ENCODE data around the gene ACOX2. TPM values are rescaled to one million over a fixed set of nuclear protein-coding genes. Genes with fewer than 3 reads are reported as not detected.

ACOX2 gene
- total and polyA plus RNA-seq, 12 donors = 7.6 to 64.9 (median 34.9) TPM

GRCh38 chr3:58459160-58459559, 77.8 kb downstream of the ACOX2 start:
- no peak overlapping the region for H3K4me3 ChIP-seq
- WGBS, 2 donors = 86 to 87% methylated on average over 4 of the region's 4 CpGs
- intact Hi-C loops (cut with DNase I) = no loop called here
- no peak for TF ChIP-seq CTCF (IDR thresholded peaks at IDR 0.05)
- H3K27ac ChIP-seq = no peak overlapping the region
- peaks cover 0 to 15% (median 4%) of the 10 kb centered on the region in 9 donors for H3K4me1 ChIP-seq
- peaks cover 0 to 30% (median 10%) of the 10 kb centered on the region in 11 donors for H3K9me3 ChIP-seq
- no peaks in the 10 kb centered on the region for H3K27me3 ChIP-seq
- DNase-seq = no peak
- no peaks in the 10 kb centered on the region for H3K36me3 ChIP-seq
- no peak for ATAC-seq

Other genes with a start within 250 kb of the ACOX2 start
- gene RPP14, start 230.9 kb downstream of the ACOX2 start, total RNA-seq = 10 to 100 TPM; 19.9 to 34.4 (median 24.3) TPM
- gene RPP14, start 230.9 kb downstream of the ACOX2 start, polyA plus RNA-seq = 10 to 100 TPM; 12.5 to 23.2 TPM
- 10 to 100 TPM; 11.2 to 19.5 (median 13.1) TPM for gene HTD2, start 230.7 kb downstream of the ACOX2 start, total RNA-seq
- 1 to 10 TPM; 2.4 to 9.0 TPM for gene HTD2, start 230.7 kb downstream of the ACOX2 start, polyA plus RNA-seq
- gene PXK, start 204.3 kb downstream of the ACOX2 start, total RNA-seq = 10 to 100 TPM in 7 of 10 donors, 1 to 10 TPM in 3; 7.9 to 16.3 (median 11.7) TPM
- gene PXK, start 204.3 kb downstream of the ACOX2 start, polyA plus RNA-seq = 1 to 10 TPM; 5.6 to 7.9 TPM
- 100 to 1,000 TPM; 170 to 255 (median 217) TPM for gene PDHB, start 103.4 kb downstream of the ACOX2 start, total RNA-seq
- 100 to 1,000 TPM; 140 to 157 TPM for gene PDHB, start 103.4 kb downstream of the ACOX2 start, polyA plus RNA-seq
- 1 to 10 TPM; 3.6 to 8.9 (median 7.2) TPM for gene KCTD6, start 45.1 kb downstream of the ACOX2 start, total RNA-seq
- 10 to 100 TPM in 1 of 2 donors, 1 to 10 TPM in 1; 6.9 to 12.7 TPM for gene KCTD6, start 45.1 kb downstream of the ACOX2 start, polyA plus RNA-seq
- 100 to 1,000 TPM in 1 of 10 donors, 10 to 100 TPM in 9; 18.3 to 149 (median 54.3) TPM for gene FAM107A, start 40.2 kb upstream of the ACOX2 start, total RNA-seq
- 10 to 100 TPM; 47.7 to 63.4 TPM for gene FAM107A, start 40.2 kb upstream of the ACOX2 start, polyA plus RNA-seq
- gene FAM3D, start 129.6 kb upstream of the ACOX2 start, total RNA-seq = not detected
- gene FAM3D, start 129.6 kb upstream of the ACOX2 start, polyA plus RNA-seq = under 1 TPM; 0.07 to 0.37 TPM

Data from heart right ventricle (tissue), 16 donors.